EL (cell line): Measurements from ENCODE around the gene ASNS.

Source experiments
- DNase-seq: peaks from one replicate; pipeline ENCODE4 v3.0.0-alpha.2; 2016

Gene ASNS

GRCh38 chr7:97842772-97843345, 29.3 kb downstream of the ASNS start:
- DNase-seq = no peak

DNA sequence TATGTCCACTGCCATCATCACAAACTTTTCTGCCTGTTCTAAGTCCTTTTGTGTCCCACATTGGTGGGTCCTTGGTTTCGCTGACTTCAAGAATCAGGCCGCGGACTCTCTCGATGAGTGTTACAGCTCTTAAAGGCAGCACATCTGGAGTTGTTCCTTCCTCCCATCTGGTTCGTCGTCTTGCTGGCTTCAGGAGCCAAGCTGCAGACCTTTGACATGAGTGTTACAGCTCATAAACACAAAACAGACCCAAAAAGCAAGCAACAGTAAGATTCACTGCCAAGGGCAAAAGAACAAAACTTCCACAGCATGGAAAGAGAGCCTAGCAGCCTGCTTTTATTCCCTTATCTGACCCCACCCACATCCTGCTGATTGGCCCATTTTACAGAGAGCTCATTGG, 30.2 kb downstream of the ASNS start:
- DNase-seq = no peak

DNA sequence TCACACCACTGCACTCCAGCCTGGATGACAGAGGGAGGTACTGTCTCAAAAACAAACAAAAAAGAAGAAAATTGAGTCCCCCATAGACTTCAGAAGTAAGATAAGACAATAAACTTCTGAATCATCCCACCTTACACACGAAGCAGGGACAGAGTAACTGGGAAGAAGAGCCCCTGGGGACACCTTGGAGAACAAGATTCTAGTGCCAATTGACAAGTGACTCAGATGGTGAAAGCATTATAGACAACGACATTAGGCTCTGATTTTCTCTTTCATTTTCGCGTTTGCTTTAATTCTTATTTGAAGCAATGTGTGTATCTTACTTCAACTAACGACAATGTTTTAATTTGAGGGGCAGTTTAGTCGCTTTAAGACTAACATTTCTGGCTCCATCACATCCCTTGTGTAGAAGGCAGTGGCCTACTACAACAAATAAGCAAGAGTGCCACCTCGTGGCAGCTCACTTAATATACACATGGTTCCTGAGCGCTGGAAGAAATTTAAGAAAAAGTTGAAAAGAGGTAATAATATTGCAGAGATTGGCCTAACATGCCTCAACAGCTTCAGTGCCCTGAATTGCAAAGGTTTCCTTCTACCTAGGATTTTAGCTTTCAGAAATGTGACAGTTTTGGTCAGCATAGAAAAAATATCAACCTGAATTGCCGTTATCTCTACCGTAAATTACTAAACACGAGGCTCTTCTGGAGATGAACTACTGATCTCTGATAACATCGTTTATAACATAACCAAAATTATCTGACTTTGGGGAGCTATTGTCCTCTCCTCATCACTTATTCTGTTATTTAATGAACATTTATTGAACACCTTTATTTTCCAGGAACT, 36.7 kb downstream of the ASNS start:
- DNase-seq = peak; percentile 55

GRCh38 chr7:97819161-97819560, 53.0 kb downstream of the ASNS start:
- DNase-seq = no peak

GRCh38 chr7:97818066-97818663, 54.0 kb downstream of the ASNS start:
- DNase-seq = no peak
